Fibroblast of lung (primary cell): ENCODE measurements around the gene MOB1B. TPM values are rescaled to one million over a fixed set of nuclear protein-coding genes. Genes with fewer than 3 reads are reported as not detected.

Experiments
- DNase-seq, 2 donors: peaks; one replicate each; pipeline versions ENCODE4 v3.0.0 to v3.0.0-alpha.2; 2010; ENCODE audit warnings: low read depth in 2 of 2
- H2AFZ ChIP-seq: 2 replicates; pipeline ENCODE4 v1.5.1; 2012; ENCODE audit warnings: low read length, control low read depth, inconsistent platforms
- H3K27ac ChIP-seq: 2 replicates; pipeline ENCODE4 v1.5.1; 2011; ENCODE audit warnings: low read length, control low read depth; ENCODE audit not compliant: insufficient read depth
- H3K27me3 ChIP-seq: 2 replicates; pipeline ENCODE4 v1.5.1; 2011; ENCODE audit warnings: mild to moderate bottlenecking, low read length; ENCODE audit not compliant: control insufficient read depth, insufficient read depth
- H3K36me3 ChIP-seq: 2 replicates; pipeline ENCODE4 v1.5.1; 2011; ENCODE audit warnings: low read length; ENCODE audit not compliant: control insufficient read depth, insufficient read depth
- H3K4me1 ChIP-seq: 2 replicates; pipeline ENCODE4 v1.5.1; 2011; ENCODE audit warnings: low read length; ENCODE audit not compliant: control insufficient read depth, insufficient read depth; ENCODE audit errors: extremely low read depth
- H3K4me2 ChIP-seq: 2 replicates; pipeline ENCODE4 v1.5.1; 2011; ENCODE audit warnings: low read length, control low read depth; ENCODE audit not compliant: insufficient read depth; ENCODE audit errors: extremely low read depth
- H3K4me3 ChIP-seq, 4 experiments: fragments of 200-600 bp in 1 of 4; sonication (generic) in 1 of 4; replicated peaks in 1 of 4; 2 replicates each; pipeline ENCODE4 v1.5.1; 2011 to 2016; ENCODE audit warnings: low read length in 4 of 4, low read depth in 3 of 4, mild to moderate bottlenecking in 3 of 4, control low read depth in 2 of 4, inconsistent platforms in 1 of 4, mixed read lengths in 1 of 4; ENCODE audit not compliant: insufficient read depth in 1 of 4; ENCODE audit errors: control extremely low read depth in 1 of 4
- H3K79me2 ChIP-seq: 2 replicates; pipeline ENCODE4 v1.5.1; 2012; ENCODE audit warnings: mild to moderate bottlenecking, low read length, inconsistent platforms; ENCODE audit not compliant: control insufficient read depth, insufficient read depth
- H3K9ac ChIP-seq: 2 replicates; pipeline ENCODE4 v1.5.1; 2011; ENCODE audit warnings: mild to moderate bottlenecking, low read length, control low read depth; ENCODE audit not compliant: insufficient read depth
- H3K9me3 ChIP-seq: 2 replicates; pipeline ENCODE4 v1.5.1; 2012; ENCODE audit warnings: low read depth, low read length; ENCODE audit not compliant: control insufficient read depth, insufficient read depth
- H4K20me1 ChIP-seq: 2 replicates; pipeline ENCODE4 v1.5.1; 2011; ENCODE audit warnings: low read length; ENCODE audit not compliant: control insufficient read depth, insufficient read depth; ENCODE audit errors: extremely low read depth
- EZH2 ChIP-seq: IDR thresholded peaks from 2 replicates; pipeline ENCODE4 v1.5.1; 2012; ENCODE audit warnings: low read length, control low read depth, mild to moderate bottlenecking; ENCODE audit errors: missing control alignments
- polyA plus RNA-seq, 2 donors: library from polyadenylated mRNA; depleted of rRNA in 1 of 2; stranded (reverse) in 1 of 2; unstranded in 1 of 2; fragments of >200 nt; gene quantifications; 2 replicates each; pipeline ENCODE4 v1.2.1, GENCODE V29; 2011 to 2012; ENCODE audit warnings: missing spikeins in 1 of 2
- total RNA-seq: library from RNA; depleted of rRNA; stranded (reverse); fragments of >200 nt; gene quantifications from 2 replicates; pipeline ENCODE4 v1.2.1, GENCODE V29; 2014
- TF ChIP-seq, protein P1 (sequence below), 2 donors: IDR thresholded peaks in 1 of 2; conservative IDR thresholded peaks in 1 of 2; 1 replicate in 1 of 2; 2 replicates in 1 of 2; pipeline ENCODE4 v1.5.1; 2011 to 2012; ENCODE audit warnings: low read length in 2 of 2, control low read depth in 1 of 2, inconsistent platforms in 1 of 2, low read depth in 1 of 2, mild to moderate bottlenecking in 1 of 2

MOB1B gene
- total and polyA plus RNA-seq, 2 donors (not counting 1 experiment from before 2014, with no cell fraction given): 17.5 to 20.7 TPM

DNA sequence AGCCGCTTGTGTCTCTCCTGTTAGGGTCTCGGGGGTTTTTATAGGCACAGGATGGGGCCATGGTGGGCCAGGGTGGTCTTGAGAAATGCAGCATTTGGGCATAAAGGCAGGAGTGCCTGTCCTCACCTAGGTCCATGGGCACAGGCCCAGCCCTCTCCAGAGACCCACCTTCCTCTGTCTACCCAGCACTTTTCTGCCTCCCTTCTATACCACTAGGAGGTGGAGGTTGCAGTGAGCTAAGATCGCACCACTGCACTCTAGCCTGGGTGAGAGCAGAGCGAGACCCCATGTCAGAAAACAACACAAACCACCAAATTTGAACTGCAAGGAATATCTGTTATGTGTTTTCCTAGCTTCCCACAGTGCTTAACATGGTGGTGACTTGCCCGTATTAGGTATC is 38.0 kb downstream of the MOB1B start:
- Histone ChIP-seq H3K9ac (no peak overlapping the region), H3K4me2 (no peak overlapping the region), H4K20me1 (no peaks in the 10 kb centered on the region), H3K36me3 (no peaks in the 10 kb centered on the region), H3K79me2 (peaks cover 24% of the 10 kb centered on the region), H3K9me3 (no peaks in the 10 kb centered on the region), H3K4me1 (no peaks in the 10 kb centered on the region), H2AFZ (no peak overlapping the region), H3K27ac (no peak overlapping the region), H3K4me3 (no peak overlapping the region), H3K27me3 (no peaks in the 10 kb centered on the region)
- DNase-seq: no peak
- TF ChIP-seq, protein P1, sequence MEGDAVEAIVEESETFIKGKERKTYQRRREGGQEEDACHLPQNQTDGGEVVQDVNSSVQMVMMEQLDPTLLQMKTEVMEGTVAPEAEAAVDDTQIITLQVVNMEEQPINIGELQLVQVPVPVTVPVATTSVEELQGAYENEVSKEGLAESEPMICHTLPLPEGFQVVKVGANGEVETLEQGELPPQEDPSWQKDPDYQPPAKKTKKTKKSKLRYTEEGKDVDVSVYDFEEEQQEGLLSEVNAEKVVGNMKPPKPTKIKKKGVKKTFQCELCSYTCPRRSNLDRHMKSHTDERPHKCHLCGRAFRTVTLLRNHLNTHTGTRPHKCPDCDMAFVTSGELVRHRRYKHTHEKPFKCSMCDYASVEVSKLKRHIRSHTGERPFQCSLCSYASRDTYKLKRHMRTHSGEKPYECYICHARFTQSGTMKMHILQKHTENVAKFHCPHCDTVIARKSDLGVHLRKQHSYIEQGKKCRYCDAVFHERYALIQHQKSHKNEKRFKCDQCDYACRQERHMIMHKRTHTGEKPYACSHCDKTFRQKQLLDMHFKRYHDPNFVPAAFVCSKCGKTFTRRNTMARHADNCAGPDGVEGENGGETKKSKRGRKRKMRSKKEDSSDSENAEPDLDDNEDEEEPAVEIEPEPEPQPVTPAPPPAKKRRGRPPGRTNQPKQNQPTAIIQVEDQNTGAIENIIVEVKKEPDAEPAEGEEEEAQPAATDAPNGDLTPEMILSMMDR (conservative IDR thresholded peaks at IDR 0.05 in 1 of 2, IDR thresholded peaks at IDR 0.05 in 1 of 2; ENCODE audit: low read depth in 1 of 2, low read length in 2 of 2): no peak
- TF ChIP-seq EZH2: no peak

- no peaks in the 10 kb centered on the region for H3K27me3 ChIP-seq
- H3K4me1 ChIP-seq: no peaks in the 10 kb centered on the region
- DNase-seq: no peak
- TF ChIP-seq, protein P1 (conservative IDR thresholded peaks at IDR 0.05 in 1 of 2, IDR thresholded peaks at IDR 0.05 in 1 of 2; ENCODE audit: low read depth in 1 of 2, low read length in 2 of 2): no peak
- TF ChIP-seq EZH2: no peak
- H3K4me3 ChIP-seq: no peak overlapping the region
- H2AFZ ChIP-seq: no peak overlapping the region
- no peak overlapping the region for H3K9ac ChIP-seq
- H4K20me1 ChIP-seq: no peaks in the 10 kb centered on the region
- H3K4me2 ChIP-seq: no peak overlapping the region
- H3K9me3 ChIP-seq: no peaks in the 10 kb centered on the region
- no peak overlapping the region for H3K27ac ChIP-seq
- H3K36me3 ChIP-seq: no peaks in the 10 kb centered on the region
- H3K79me2 ChIP-seq: peaks cover 32% of the 10 kb centered on the region
These were observed 40.9 kb downstream of the MOB1B start for GRCh38 chr4:70943114-70943513.

DNA sequence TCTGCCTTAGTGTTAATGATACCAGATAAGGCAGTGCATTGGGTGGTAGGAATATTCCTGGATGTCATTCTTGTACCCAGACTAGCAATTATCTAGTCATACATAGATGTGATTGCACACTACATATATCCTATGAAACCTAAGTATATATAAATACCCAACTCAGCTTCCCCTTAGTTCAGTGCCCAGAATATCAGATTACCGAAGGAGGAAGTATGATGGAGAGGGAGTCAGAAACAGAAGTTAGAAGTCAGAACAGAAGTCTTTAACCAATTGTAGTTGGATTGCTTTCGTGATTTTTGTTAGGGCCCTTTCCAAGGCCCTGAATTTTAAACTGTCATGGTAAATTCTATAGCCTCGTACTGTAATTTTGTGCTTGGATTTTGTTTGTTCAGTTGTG is 42.9 kb downstream of the MOB1B start:
- Histone ChIP-seq H3K4me2 (no peak overlapping the region), H3K4me1 (no peaks in the 10 kb centered on the region), H4K20me1 (no peaks in the 10 kb centered on the region), H3K79me2 (peaks cover 33% of the 10 kb centered on the region), H3K9ac (no peak overlapping the region), H3K4me3 (no peak overlapping the region), H3K36me3 (no peaks in the 10 kb centered on the region), H3K9me3 (no peaks in the 10 kb centered on the region), H3K27ac (peak overlapping the region; percentile 13), H2AFZ (no peak overlapping the region), H3K27me3 (no peaks in the 10 kb centered on the region)
- TF ChIP-seq EZH2: no peak
- TF ChIP-seq, protein P1 (conservative IDR thresholded peaks at IDR 0.05 in 1 of 2, IDR thresholded peaks at IDR 0.05 in 1 of 2; ENCODE audit: low read depth in 1 of 2, low read length in 2 of 2): no peak
- peak in 1 of 2 donors; percentile 16 for DNase-seq
